ENCODE results near the gene METTL27.

DNA sequence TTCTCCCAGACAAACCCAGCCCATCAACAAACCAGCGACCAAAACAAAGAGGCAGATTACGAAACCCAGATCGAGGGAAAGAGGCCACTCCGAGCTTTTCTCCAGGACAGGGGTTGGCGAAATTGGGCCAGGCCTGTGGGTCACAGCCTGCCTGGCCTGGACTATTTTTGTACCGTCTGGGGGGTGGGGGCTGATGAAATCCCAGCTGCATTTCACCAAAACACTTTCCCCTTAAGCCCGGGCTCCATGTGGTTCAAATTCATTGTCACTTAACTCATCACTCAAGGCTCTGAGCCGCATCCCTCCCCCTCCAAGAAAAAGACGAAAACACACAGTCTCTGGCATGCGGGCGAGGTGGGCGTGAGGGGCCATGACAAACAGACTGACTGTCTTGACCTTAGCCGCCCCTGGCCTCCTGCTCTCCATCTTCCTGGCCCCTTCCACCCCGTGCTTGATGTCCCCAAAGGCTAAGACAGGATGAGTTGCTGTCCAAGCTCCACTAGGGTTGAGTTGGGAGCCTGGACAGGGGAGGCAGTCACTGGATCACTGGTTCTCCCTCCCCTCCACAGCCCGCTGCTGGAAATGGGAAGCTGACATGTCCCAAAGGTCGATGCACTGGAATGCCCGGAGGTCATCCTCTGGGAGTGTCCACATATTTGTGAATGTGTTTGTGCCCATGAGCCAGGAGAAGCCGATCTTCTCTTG, 37.8 kb upstream of the METTL27 start:
- TF ChIP-seq POLR2A (IDR thresholded peaks at IDR 0.05): no peak
- TF ChIP-seq, protein P1, sequence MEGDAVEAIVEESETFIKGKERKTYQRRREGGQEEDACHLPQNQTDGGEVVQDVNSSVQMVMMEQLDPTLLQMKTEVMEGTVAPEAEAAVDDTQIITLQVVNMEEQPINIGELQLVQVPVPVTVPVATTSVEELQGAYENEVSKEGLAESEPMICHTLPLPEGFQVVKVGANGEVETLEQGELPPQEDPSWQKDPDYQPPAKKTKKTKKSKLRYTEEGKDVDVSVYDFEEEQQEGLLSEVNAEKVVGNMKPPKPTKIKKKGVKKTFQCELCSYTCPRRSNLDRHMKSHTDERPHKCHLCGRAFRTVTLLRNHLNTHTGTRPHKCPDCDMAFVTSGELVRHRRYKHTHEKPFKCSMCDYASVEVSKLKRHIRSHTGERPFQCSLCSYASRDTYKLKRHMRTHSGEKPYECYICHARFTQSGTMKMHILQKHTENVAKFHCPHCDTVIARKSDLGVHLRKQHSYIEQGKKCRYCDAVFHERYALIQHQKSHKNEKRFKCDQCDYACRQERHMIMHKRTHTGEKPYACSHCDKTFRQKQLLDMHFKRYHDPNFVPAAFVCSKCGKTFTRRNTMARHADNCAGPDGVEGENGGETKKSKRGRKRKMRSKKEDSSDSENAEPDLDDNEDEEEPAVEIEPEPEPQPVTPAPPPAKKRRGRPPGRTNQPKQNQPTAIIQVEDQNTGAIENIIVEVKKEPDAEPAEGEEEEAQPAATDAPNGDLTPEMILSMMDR (IDR thresholded peaks at IDR 0.05 in 8 of 11, conservative IDR thresholded peaks at IDR 0.05 in 3 of 11): peak in 1 of 11 experiments; percentile 6
- peak in 2 of 3 donors; percentile 15 to 24 for TF ChIP-seq POLR2AphosphoS5 (IDR thresholded peaks at IDR 0.05)

Measured in spleen (tissue), 7 donors.